ENCODE measurements around the gene NEK7. TPM values are rescaled to one million over a fixed set of nuclear protein-coding genes. Genes with fewer than 3 reads are reported as not detected.
A peak's percentile ranks its signal among the peaks of the same experiment; 100 is the strongest.

The NEK7 gene
- total and polyA plus RNA-seq, 2 of the 4 experiments (the other 2 are of a cell fraction) = 89.0 to 467 TPM

- no CpG with 5 or more reads among the region's 2 CpGs for WGBS, 2 experiments (ENCODE audit: extremely low coverage in 2 of 2, insufficient read length in 1 of 2)
- H2AFZ ChIP-seq (replicated peaks; ENCODE audit: low read length, poor library complexity) = no peak overlapping the region
- H4K91ac ChIP-seq (ENCODE audit: insufficient read depth, low read depth, low read length) = no peak overlapping the region
- no peak overlapping the region for H3K4me3 ChIP-seq (ENCODE audit: insufficient read depth, low read depth, low read length)
- no peak overlapping the region for H2BK15ac ChIP-seq (ENCODE audit: low read depth, low read length)
- intact Hi-C loops (cut with micrococcal nuclease) = no loop called here
- H2AK9ac ChIP-seq (replicated peaks; ENCODE audit: low read depth, low read length, poor library complexity) = no peak overlapping the region
- in situ Hi-C loops (cut with MboI; ENCODE audit: low sequenced_read_pairs) = no loop called here
- no peak overlapping the region for H2BK120ac ChIP-seq (ENCODE audit: low read depth, low read length)
- dilution Hi-C loops (cut with HindIII; ENCODE audit: low sequenced_read_pairs, unreplicated experiment) = no loop called here
- H3K4me1 ChIP-seq (ENCODE audit: control insufficient read depth, insufficient read depth, low read length) = peaks cover 2% of the 10 kb centered on the region; the same call in 1 of the 2 replicates
- ChIA-PET POLR2A (ENCODE audit: unreplicated experiment) (no interaction called here), CTCF (no interaction called here)
- no peaks in the 10 kb centered on the region for H3K9me1 ChIP-seq (ENCODE audit: insufficient read depth, low read length)
- H3K14ac ChIP-seq (replicated peaks; ENCODE audit: low read depth, low read length) = no peak overlapping the region
- ATAC-seq (ENCODE audit: low read depth) (peak; percentile 24; the same call in 1 of the 2 replicates), DNase-seq (peak; percentile 12)
- H3K4ac ChIP-seq (ENCODE audit: low read depth, low read length) = no peak overlapping the region
- no peak overlapping the region for H3K27ac ChIP-seq (ENCODE audit: insufficient read depth, low read length)
- no peak overlapping the region for H3K4me2 ChIP-seq (ENCODE audit: low read depth, low read length)
- no peak overlapping the region for H4K8ac ChIP-seq (ENCODE audit: low read depth in 2 of 2, low read length in 2 of 2)
- H3K18ac ChIP-seq (ENCODE audit: low read depth, low read length) = no peak overlapping the region
- H3K79me1 ChIP-seq (ENCODE audit: low read depth in 1 of 2, low read length in 2 of 2) = no peaks in the 10 kb centered on the region
- no peaks in the 10 kb centered on the region for H3K27me3 ChIP-seq (ENCODE audit: control insufficient read depth, insufficient read depth, low read length)
- no peak overlapping the region for H2AK5ac ChIP-seq (ENCODE audit: low read depth, low read length)
- TF ChIP-seq SMC3 (IDR thresholded peaks at IDR 0.05; ENCODE audit: low read depth, low read length) = no peak
- no peak for TF ChIP-seq POLR2A (IDR thresholded peaks at IDR 0.05; ENCODE audit: low read depth, low read length)
- TF ChIP-seq MXI1 (IDR thresholded peaks at IDR 0.05; ENCODE audit: borderline replicate concordance, low read depth, low read length) = no peak
- TF ChIP-seq RFX5 (IDR thresholded peaks at IDR 0.05; ENCODE audit: low read depth, low read length) = no peak
- TF ChIP-seq MAFK (IDR thresholded peaks at IDR 0.05; ENCODE audit: low read depth, low read length) = no peak
- no peak for TF ChIP-seq RAD21 (IDR thresholded peaks at IDR 0.05; ENCODE audit: low read length)
- no peak for TF ChIP-seq CTCF (conservative IDR thresholded peaks at IDR 0.05; ENCODE audit: low read depth, low read length)
- TF ChIP-seq USF2 (IDR thresholded peaks at IDR 0.05; ENCODE audit: low read depth, low read length) = no peak
- TF ChIP-seq, protein P1, sequence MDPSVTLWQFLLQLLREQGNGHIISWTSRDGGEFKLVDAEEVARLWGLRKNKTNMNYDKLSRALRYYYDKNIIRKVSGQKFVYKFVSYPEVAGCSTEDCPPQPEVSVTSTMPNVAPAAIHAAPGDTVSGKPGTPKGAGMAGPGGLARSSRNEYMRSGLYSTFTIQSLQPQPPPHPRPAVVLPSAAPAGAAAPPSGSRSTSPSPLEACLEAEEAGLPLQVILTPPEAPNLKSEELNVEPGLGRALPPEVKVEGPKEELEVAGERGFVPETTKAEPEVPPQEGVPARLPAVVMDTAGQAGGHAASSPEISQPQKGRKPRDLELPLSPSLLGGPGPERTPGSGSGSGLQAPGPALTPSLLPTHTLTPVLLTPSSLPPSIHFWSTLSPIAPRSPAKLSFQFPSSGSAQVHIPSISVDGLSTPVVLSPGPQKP (IDR thresholded peaks at IDR 0.05; ENCODE audit: borderline replicate concordance, low read depth, low read length) = no peak
- no peak for TF ChIP-seq CEBPB (IDR thresholded peaks at IDR 0.05; ENCODE audit: low read depth, low read length)
- no peak for TF ChIP-seq FOS (IDR thresholded peaks at IDR 0.05; ENCODE audit: low read depth, low read length)
- no peak for TF ChIP-seq BHLHE40 (IDR thresholded peaks at IDR 0.05; ENCODE audit: low read depth, low read length)
- no peak for TF ChIP-seq RCOR1 (IDR thresholded peaks at IDR 0.05; ENCODE audit: insufficient replicate concordance, low read length)
- TF ChIP-seq NFE2L2 (IDR thresholded peaks at IDR 0.05; ENCODE audit: low read depth, low read length) = no peak
- TF ChIP-seq MAZ (IDR thresholded peaks at IDR 0.05; ENCODE audit: borderline replicate concordance, low read depth, low read length) = no peak
- no peak for TF ChIP-seq CHD1 (IDR thresholded peaks at IDR 0.05; ENCODE audit: low read depth, low read length)
- no peak overlapping the region for H3K9ac ChIP-seq (ENCODE audit: low read depth, low read length)
- no peaks in the 10 kb centered on the region for H3K36me3 ChIP-seq (ENCODE audit: control insufficient read depth, insufficient read depth, low read length)
- H3K56ac ChIP-seq (ENCODE audit: extremely low read depth, insufficient read depth, low read length) = no peak overlapping the region
- H2BK5ac ChIP-seq (ENCODE audit: low read depth, low read length, poor library complexity, severe bottlenecking) = no peak overlapping the region
- H3K9me3 ChIP-seq (ENCODE audit: control insufficient read depth, insufficient read depth, low read length) = no peaks in the 10 kb centered on the region
- H4K20me1 ChIP-seq (ENCODE audit: insufficient read depth, low read length) = no peaks in the 10 kb centered on the region
- H4K5ac ChIP-seq (ENCODE audit: low read depth, low read length) = no peak overlapping the region
- no peak overlapping the region for H2BK20ac ChIP-seq (ENCODE audit: low read depth, low read length)
- no TSS peak for BruUV-seq (replicated peaks)
- H3K23ac ChIP-seq (ENCODE audit: low read depth, low read length) = no peak overlapping the region
Observed at GRCh38 chr1:198364471-198364870, 207.7 kb downstream of the NEK7 start.
